NT2/D1 (cell line): ENCODE measurements around the gene MYO5B.

Experiments
- DNase-seq: peaks from one replicate; pipeline ENCODE4 v3.0.0-alpha.2; 2011; ENCODE audit warnings: low read depth, low spot score
- H3K27me3 ChIP-seq: 2 replicates; pipeline ENCODE4 v1.6.0; 2011; ENCODE audit warnings: mild to moderate bottlenecking; ENCODE audit not compliant: insufficient read length, insufficient read depth
- H3K36me3 ChIP-seq: 2 replicates; pipeline ENCODE4 v1.6.1; 2011; ENCODE audit warnings: mild to moderate bottlenecking, low read length, mixed read lengths; ENCODE audit not compliant: insufficient read depth, insufficient read length
- H3K4me1 ChIP-seq: 2 replicates; pipeline ENCODE4 v1.5.1; 2011; ENCODE audit not compliant: insufficient read depth, insufficient read length
- H3K4me3 ChIP-seq: 2 replicates; pipeline ENCODE4 v1.5.1; 2011; ENCODE audit warnings: low read depth; ENCODE audit not compliant: insufficient read length
- H3K9ac ChIP-seq: 2 replicates; pipeline ENCODE4 v1.6.0; 2011; ENCODE audit warnings: low read depth; ENCODE audit not compliant: insufficient read length
- H3K9me3 ChIP-seq: 2 replicates; pipeline ENCODE4 v1.5.1; 2011; ENCODE audit warnings: mild to moderate bottlenecking, low read length; ENCODE audit not compliant: insufficient read depth
- SUZ12 ChIP-seq: IDR thresholded peaks from 2 replicates; pipeline ENCODE4 v1.6.1; 2011; ENCODE audit not compliant: insufficient read length, insufficient read depth; ENCODE audit errors: extremely low read depth
- YY1 ChIP-seq: IDR thresholded peaks from 2 replicates; pipeline ENCODE4 v1.6.1; 2011; ENCODE audit not compliant: insufficient read length, insufficient read depth
- ZNF274 ChIP-seq: IDR thresholded peaks from 2 replicates; pipeline ENCODE4 v1.6.1; 2011; ENCODE audit warnings: mild to moderate bottlenecking, low read depth, low read length

MYO5B gene

GRCh38 chr18:49859725-49860124 lies 335.2 kb downstream of the MYO5B start:
- no peak for TF ChIP-seq SUZ12
- no peak for TF ChIP-seq YY1
- no peak for TF ChIP-seq ZNF274
- no peaks in the 10 kb centered on the region for H3K27me3 ChIP-seq
- no peak for DNase-seq

GRCh38 chr18:49859021-49859359 lies 336.0 kb downstream of the MYO5B start:
- H3K4me1 ChIP-seq = peaks cover 4% of the 10 kb centered on the region
- no peak overlapping the region for H3K4me3 ChIP-seq
- no peak overlapping the region for H3K9ac ChIP-seq
- DNase-seq = no peak
- H3K27me3 ChIP-seq = no peaks in the 10 kb centered on the region
- no peaks in the 10 kb centered on the region for H3K9me3 ChIP-seq
- TF ChIP-seq SUZ12 (no peak), YY1 (no peak), ZNF274 (no peak)
- H3K36me3 ChIP-seq = no peaks in the 10 kb centered on the region

More at GRCh38 chr18:49859725-49860124, 335.2 kb downstream of the MYO5B start:
- no peak overlapping the region for H3K9ac ChIP-seq
- H3K4me1 ChIP-seq = peaks cover 4% of the 10 kb centered on the region
- H3K36me3 ChIP-seq = no peaks in the 10 kb centered on the region
- H3K4me3 ChIP-seq = no peak overlapping the region
- H3K9me3 ChIP-seq = no peaks in the 10 kb centered on the region

GRCh38 chr18:49858309-49859020 lies 336.5 kb downstream of the MYO5B start:
- Histone ChIP-seq H3K4me1 (peaks cover 4% of the 10 kb centered on the region), H3K4me3 (no peak overlapping the region), H3K27me3 (no peaks in the 10 kb centered on the region), H3K9ac (no peak overlapping the region), H3K36me3 (no peaks in the 10 kb centered on the region), H3K9me3 (no peaks in the 10 kb centered on the region)
- peak; percentile 65 for DNase-seq
- no peak for TF ChIP-seq SUZ12
- TF ChIP-seq YY1 = no peak
- no peak for TF ChIP-seq ZNF274

- no peak overlapping the region for H3K4me3 ChIP-seq
- no peaks in the 10 kb centered on the region for H3K36me3 ChIP-seq
- peaks cover 4% of the 10 kb centered on the region for H3K4me1 ChIP-seq
- H3K9ac ChIP-seq = no peak overlapping the region
- H3K9me3 ChIP-seq = no peaks in the 10 kb centered on the region
- DNase-seq = no peak
- TF ChIP-seq YY1 (no peak), SUZ12 (no peak), ZNF274 (no peak)
- H3K27me3 ChIP-seq = no peaks in the 10 kb centered on the region
These were observed 337.2 kb downstream of the MYO5B start for GRCh38 chr18:49857708-49858107.

GRCh38 chr18:49856496-49856895 lies 338.5 kb downstream of the MYO5B start:
- Histone ChIP-seq H3K27me3 (no peaks in the 10 kb centered on the region), H3K9me3 (no peaks in the 10 kb centered on the region), H3K4me1 (no peaks in the 10 kb centered on the region), H3K9ac (no peak overlapping the region), H3K36me3 (no peaks in the 10 kb centered on the region), H3K4me3 (no peak overlapping the region)
- TF ChIP-seq YY1 = no peak
- DNase-seq = no peak

GRCh38 chr18:49855711-49856415 lies 339.1 kb downstream of the MYO5B start:
- Histone ChIP-seq H3K36me3 (no peaks in the 10 kb centered on the region), H3K4me3 (no peak overlapping the region), H3K9me3 (no peaks in the 10 kb centered on the region), H3K27me3 (no peaks in the 10 kb centered on the region), H3K9ac (no peak overlapping the region), H3K4me1 (no peaks in the 10 kb centered on the region)
- TF ChIP-seq SUZ12 (no peak), ZNF274 (no peak), YY1 (no peak)
- DNase-seq = no peak

GRCh38 chr18:49854681-49855080 lies 340.3 kb downstream of the MYO5B start:
- no peaks in the 10 kb centered on the region for H3K36me3 ChIP-seq
- no peak overlapping the region for H3K4me3 ChIP-seq
- TF ChIP-seq SUZ12 (no peak), YY1 (no peak), ZNF274 (no peak)
- H3K9ac ChIP-seq = no peak overlapping the region
- no peaks in the 10 kb centered on the region for H3K27me3 ChIP-seq
- no peaks in the 10 kb centered on the region for H3K9me3 ChIP-seq
- no peaks in the 10 kb centered on the region for H3K4me1 ChIP-seq
- no peak for DNase-seq
